IMR-90 (cell line): ENCODE results near the gene THADA. TPM values are rescaled to one million over a fixed set of nuclear protein-coding genes. Genes with fewer than 3 reads are reported as not detected.

Source experiments
- ATAC-seq: fragments of 200-7000 bp; cut with Tn5 transposase; 2 replicates; pipeline ENCODE4 v1.9.1; 2020; ENCODE audit warnings: low read depth, mild to moderate bottlenecking, moderate library complexity
- BruUV-seq: library from RNA; stranded (reverse); fragments of 400-500 nt; replicated peaks from 2 replicates; lab custom pipeline; 2021; lab: Mats Ljungman, UMichigan
- CTCF ChIA-PET: fragments of 300-600 bp; formaldehyde crosslinking; extraction: SDS; loops from one replicate; lab custom pipeline; 2021; ENCODE audit warnings: antibody characterized with exemption; lab: Yijun Ruan, JAX
- POLR2A ChIA-PET: fragments of 300-600 bp; sonication (Branson Sonifier 250); formaldehyde crosslinking; loops from one replicate; lab custom pipeline; 2022; ENCODE audit warnings: antibody characterized with exemption; ENCODE audit not compliant: unreplicated experiment; lab: Charles Lee
- DNase-seq: peaks from one replicate; pipeline ENCODE4 v3.0.0; 2013
- H2AFZ ChIP-seq: replicated peaks from 2 replicates; pipeline ENCODE3; 2013; ENCODE audit warnings: low read length, mild to moderate bottlenecking; ENCODE audit not compliant: poor library complexity
- H2AK5ac ChIP-seq: 2 replicates; pipeline ENCODE4 v1.6.1; 2013; ENCODE audit warnings: low read depth, low read length, inconsistent platforms
- H2AK9ac ChIP-seq: replicated peaks from 2 replicates; pipeline ENCODE3; 2013; ENCODE audit warnings: mild to moderate bottlenecking, low read depth, low read length, moderate library complexity; ENCODE audit not compliant: poor library complexity
- H2BK120ac ChIP-seq: 2 replicates; pipeline ENCODE4 v1.6.1; 2013; ENCODE audit warnings: low read depth, low read length, inconsistent platforms
- H2BK15ac ChIP-seq: 3 replicates; pipeline ENCODE4 v1.6.1; 2013; ENCODE audit warnings: low read depth, low read length, inconsistent platforms
- H2BK20ac ChIP-seq: 2 replicates; pipeline ENCODE4 v1.6.1; 2013; ENCODE audit warnings: low read depth, mild to moderate bottlenecking, inconsistent platforms, low read length, moderate library complexity
- H2BK5ac ChIP-seq: 2 replicates; pipeline ENCODE4 v1.6.1; 2013; ENCODE audit warnings: mild to moderate bottlenecking, low read depth, low read length, inconsistent platforms; ENCODE audit not compliant: poor library complexity, severe bottlenecking
- H3K14ac ChIP-seq: replicated peaks from 2 replicates; pipeline ENCODE4 v1.6.1; 2013; ENCODE audit warnings: low read depth, low read length, inconsistent platforms
- H3K18ac ChIP-seq: 2 replicates; pipeline ENCODE4 v1.6.1; 2013; ENCODE audit warnings: low read depth, low read length, control low read depth
- H3K23ac ChIP-seq: 2 replicates; pipeline ENCODE4 v1.6.1; 2013; ENCODE audit warnings: low read depth, low read length, inconsistent platforms
- H3K27ac ChIP-seq: 2 replicates; pipeline ENCODE4 v1.5.1; 2013; ENCODE audit warnings: mild to moderate bottlenecking, control low read depth, low read length; ENCODE audit not compliant: insufficient read depth
- H3K27me3 ChIP-seq: 2 replicates; pipeline ENCODE4 v1.6.1; 2013; ENCODE audit warnings: low read length; ENCODE audit not compliant: control insufficient read depth, insufficient read depth
- H3K36me3 ChIP-seq: 2 replicates; pipeline ENCODE4 v1.6.1; 2013; ENCODE audit warnings: low read length, mixed read lengths; ENCODE audit not compliant: control insufficient read depth, insufficient read depth
- H3K4ac ChIP-seq: 2 replicates; pipeline ENCODE4 v1.6.1; 2013; ENCODE audit warnings: low read depth, low read length, inconsistent platforms
- H3K4me1 ChIP-seq: 2 replicates; pipeline ENCODE4 v1.6.1; 2013; ENCODE audit warnings: low read length, mixed read lengths; ENCODE audit not compliant: control insufficient read depth, insufficient read depth
- H3K4me2 ChIP-seq: 2 replicates; pipeline ENCODE4 v1.6.1; 2013; ENCODE audit warnings: low read depth, mild to moderate bottlenecking, control low read depth, low read length, moderate library complexity
- H3K4me3 ChIP-seq: 2 replicates; pipeline ENCODE4 v1.5.1; 2013; ENCODE audit warnings: low read depth, mild to moderate bottlenecking, control low read depth, low read length, moderate library complexity; ENCODE audit not compliant: insufficient read depth
- H3K56ac ChIP-seq: 2 replicates; pipeline ENCODE4 v1.6.1; 2013; ENCODE audit warnings: low read length, inconsistent platforms; ENCODE audit not compliant: insufficient read depth; ENCODE audit errors: extremely low read depth
- H3K79me1 ChIP-seq, 2 experiments: 2 replicates each; pipeline ENCODE4 v1.6.1; 2013; ENCODE audit warnings: low read length in 2 of 2, inconsistent platforms in 1 of 2, low read depth in 1 of 2
- H3K9ac ChIP-seq: 2 replicates; pipeline ENCODE4 v1.6.1; 2013; ENCODE audit warnings: low read depth, low read length, control low read depth
- H3K9me1 ChIP-seq: 2 replicates; pipeline ENCODE4 v1.6.1; 2013; ENCODE audit warnings: low read length, inconsistent platforms; ENCODE audit not compliant: insufficient read depth
- H3K9me3 ChIP-seq: 2 replicates; pipeline ENCODE4 v1.6.1; 2013; ENCODE audit warnings: low read length; ENCODE audit not compliant: control insufficient read depth, insufficient read depth
- H4K20me1 ChIP-seq: 2 replicates; pipeline ENCODE4 v1.6.1; 2013; ENCODE audit warnings: low read length, inconsistent platforms; ENCODE audit not compliant: insufficient read depth
- H4K5ac ChIP-seq: 2 replicates; pipeline ENCODE4 v1.6.1; 2013; ENCODE audit warnings: mild to moderate bottlenecking, low read depth, low read length, control low read depth
- H4K8ac ChIP-seq, 2 experiments: 2 replicates each; pipeline ENCODE4 v1.6.1; 2013; ENCODE audit warnings: low read depth in 2 of 2, low read length in 2 of 2, control low read depth in 1 of 2, inconsistent platforms in 1 of 2
- H4K91ac ChIP-seq: 2 replicates; pipeline ENCODE4 v1.6.1; 2013; ENCODE audit warnings: low read depth, low read length, inconsistent platforms; ENCODE audit not compliant: insufficient read depth
- CHD1 ChIP-seq: IDR thresholded peaks from 2 replicates; pipeline ENCODE4 v1.6.1; 2012; ENCODE audit warnings: low read depth, low read length, improper control_type of control experiment
- MAFK ChIP-seq: IDR thresholded peaks from 2 replicates; pipeline ENCODE4 v1.6.1; 2012; ENCODE audit warnings: low read depth, low read length, improper control_type of control experiment
- MAZ ChIP-seq: IDR thresholded peaks from 2 replicates; pipeline ENCODE4 v1.6.1; 2012; ENCODE audit warnings: low read depth, mild to moderate bottlenecking, low read length, improper control_type of control experiment, moderate library complexity, borderline replicate concordance
- MXI1 ChIP-seq: IDR thresholded peaks from 2 replicates; pipeline ENCODE4 v1.6.1; 2012; ENCODE audit warnings: low read depth, mild to moderate bottlenecking, low read length, moderate library complexity, borderline replicate concordance
- NFE2L2 ChIP-seq: fragments of 150-350 bp; IDR thresholded peaks from 2 replicates; pipeline ENCODE4 v1.6.1; 2016; ENCODE audit warnings: low read depth, mild to moderate bottlenecking, low read length
- POLR2A ChIP-seq: IDR thresholded peaks from 2 replicates; pipeline ENCODE4 v1.6.1; 2012; ENCODE audit warnings: mild to moderate bottlenecking, low read depth, low read length
- RAD21 ChIP-seq: IDR thresholded peaks from 2 replicates; pipeline ENCODE4 v1.6.1; 2012; ENCODE audit warnings: low read length, improper control_type of control experiment
- RCOR1 ChIP-seq: IDR thresholded peaks from 2 replicates; pipeline ENCODE4 v1.6.1; 2012; ENCODE audit warnings: mild to moderate bottlenecking, low read length, improper control_type of control experiment; ENCODE audit not compliant: insufficient replicate concordance
- WGBS, 2 experiments: methylation state at CpG; one replicate each; pipeline versions ENCODE4 v1.1.5 to v1.1.7; 2013; ENCODE audit warnings: missing lambda C conversion rate in 2 of 2; ENCODE audit not compliant: insufficient read length in 1 of 2; ENCODE audit errors: extremely low coverage in 2 of 2; 5-methylcytosine and 5-hydroxymethylcytosine counted together
- dilution Hi-C: fragments of 300-500 bp; cut with HindIII; formaldehyde crosslinking; loops from one replicate; pipeline ENCODE4 v1.14.3; 2018; ENCODE audit warnings: low sequenced_read_pairs; ENCODE audit not compliant: unreplicated experiment
- in situ Hi-C: fragments of 300-500 bp; cut with MboI; formaldehyde crosslinking; loops from 3 replicates; pipeline ENCODE4 v1.14.3; 2019; ENCODE audit warnings: low sequenced_read_pairs, inconsistent platforms, mixed read lengths
- intact Hi-C: fragments of 100-400 bp; cut with micrococcal nuclease; formaldehyde crosslinking; loops from 2 replicates; pipeline ENCODE4 v1.10.0; 2022
- polyA plus RNA-seq, 3 experiments: library from polyadenylated mRNA; depleted of rRNA; stranded (reverse); fragments of >200 nt; gene quantifications; 2 replicates each; pipeline ENCODE4 v1.2.3, GENCODE V29; 2012; ENCODE audit warnings: low replicate concordance in 1 of 3
- total RNA-seq: library from RNA; depleted of rRNA; stranded (reverse); fragments of >200 nt; gene quantifications from 2 replicates; pipeline ENCODE4 v1.2.3, GENCODE V29; 2012
- TF ChIP-seq, protein P1 (sequence below): conservative IDR thresholded peaks from 2 replicates; pipeline ENCODE4 v1.5.1; 2012; ENCODE audit warnings: mild to moderate bottlenecking, low read depth, low read length, improper control_type of control experiment
- TF ChIP-seq, protein P2 (sequence below): fragments of 150-350 bp; IDR thresholded peaks from 2 replicates; pipeline ENCODE4 v1.6.1; 2016; ENCODE audit warnings: low read depth, mild to moderate bottlenecking, low read length, moderate library complexity, borderline replicate concordance
- TF ChIP-seq, protein P3 (sequence below): fragments of 150-350 bp; IDR thresholded peaks from 2 replicates; pipeline ENCODE4 v1.6.1; 2017; ENCODE audit warnings: mild to moderate bottlenecking, antibody characterized with exemption, low read length, low read depth

Gene THADA
- total and polyA plus RNA-seq, 2 of the 4 experiments (the other 2 are of a cell fraction): 10.5 to 21.3 TPM

DNA sequence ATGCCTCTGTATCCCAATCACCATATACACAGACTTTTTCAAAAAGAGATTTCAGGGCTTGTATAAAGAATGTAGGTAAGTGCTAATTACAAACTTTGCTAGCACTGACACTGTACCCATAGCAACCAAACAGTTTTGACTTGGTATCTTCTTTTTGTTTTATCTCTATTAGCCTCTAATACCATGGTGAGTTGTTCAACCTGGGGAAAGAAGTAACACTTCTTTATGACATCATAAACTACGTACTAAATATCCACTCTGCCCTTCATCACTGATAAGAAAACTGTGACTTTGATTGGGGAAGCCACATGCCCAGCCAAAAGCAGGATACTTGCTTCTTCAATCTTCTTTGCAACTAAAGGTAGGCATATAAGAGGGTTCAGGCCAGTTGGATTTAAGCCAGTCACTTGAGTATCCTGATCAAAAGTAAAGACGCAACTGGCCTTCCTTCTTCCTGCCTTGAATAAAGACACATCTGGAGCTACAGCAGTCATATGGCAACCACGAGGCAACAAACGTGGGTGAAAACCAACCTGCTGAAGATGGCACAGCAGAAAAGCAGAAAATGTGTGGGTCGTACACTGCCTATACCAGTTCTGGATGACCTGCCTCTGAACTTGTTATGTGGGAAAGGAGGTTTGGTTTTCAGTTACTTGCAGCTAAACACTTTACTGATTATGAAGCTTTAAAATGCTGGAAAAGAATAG is 16.4 kb downstream of the THADA start:
- in situ Hi-C loops (no loop called here), intact Hi-C loops (no loop called here), dilution Hi-C loops (no loop called here)
- Histone ChIP-seq H3K4ac (no peak overlapping the region), H2AK5ac (no peak overlapping the region), H2AFZ (no peak overlapping the region), H3K4me3 (no peak overlapping the region), H2BK15ac (no peak overlapping the region), H3K4me1 (peaks cover 2% of the 10 kb centered on the region; the same call in 1 of the 2 replicates), H3K56ac (no peak overlapping the region), H2AK9ac (no peak overlapping the region), H3K79me1 (no peaks in the 10 kb centered on the region), H4K91ac (no peak overlapping the region), H3K4me2 (no peak overlapping the region), H2BK5ac (no peak overlapping the region), H3K36me3 (peaks cover 22% of the 10 kb centered on the region), H3K14ac (no peak overlapping the region), H3K27me3 (no peaks in the 10 kb centered on the region), H3K9me3 (no peaks in the 10 kb centered on the region), H3K27ac (no peak overlapping the region), H2BK20ac (no peak overlapping the region), H3K23ac (no peak overlapping the region), H3K9ac (no peak overlapping the region), H3K9me1 (no peaks in the 10 kb centered on the region), H4K5ac (no peak overlapping the region), H3K18ac (no peak overlapping the region), H4K20me1 (no peaks in the 10 kb centered on the region), H2BK120ac (no peak overlapping the region), H4K8ac (no peak overlapping the region)
- no peak for DNase-seq
- TF ChIP-seq, protein P1, sequence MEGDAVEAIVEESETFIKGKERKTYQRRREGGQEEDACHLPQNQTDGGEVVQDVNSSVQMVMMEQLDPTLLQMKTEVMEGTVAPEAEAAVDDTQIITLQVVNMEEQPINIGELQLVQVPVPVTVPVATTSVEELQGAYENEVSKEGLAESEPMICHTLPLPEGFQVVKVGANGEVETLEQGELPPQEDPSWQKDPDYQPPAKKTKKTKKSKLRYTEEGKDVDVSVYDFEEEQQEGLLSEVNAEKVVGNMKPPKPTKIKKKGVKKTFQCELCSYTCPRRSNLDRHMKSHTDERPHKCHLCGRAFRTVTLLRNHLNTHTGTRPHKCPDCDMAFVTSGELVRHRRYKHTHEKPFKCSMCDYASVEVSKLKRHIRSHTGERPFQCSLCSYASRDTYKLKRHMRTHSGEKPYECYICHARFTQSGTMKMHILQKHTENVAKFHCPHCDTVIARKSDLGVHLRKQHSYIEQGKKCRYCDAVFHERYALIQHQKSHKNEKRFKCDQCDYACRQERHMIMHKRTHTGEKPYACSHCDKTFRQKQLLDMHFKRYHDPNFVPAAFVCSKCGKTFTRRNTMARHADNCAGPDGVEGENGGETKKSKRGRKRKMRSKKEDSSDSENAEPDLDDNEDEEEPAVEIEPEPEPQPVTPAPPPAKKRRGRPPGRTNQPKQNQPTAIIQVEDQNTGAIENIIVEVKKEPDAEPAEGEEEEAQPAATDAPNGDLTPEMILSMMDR: no peak
- TF ChIP-seq MAFK (no peak), RAD21 (no peak), NFE2L2 (no peak), POLR2A (no peak), MAZ (no peak), RCOR1 (no peak), CHD1 (no peak), MXI1 (no peak)
- TF ChIP-seq, protein P2, sequence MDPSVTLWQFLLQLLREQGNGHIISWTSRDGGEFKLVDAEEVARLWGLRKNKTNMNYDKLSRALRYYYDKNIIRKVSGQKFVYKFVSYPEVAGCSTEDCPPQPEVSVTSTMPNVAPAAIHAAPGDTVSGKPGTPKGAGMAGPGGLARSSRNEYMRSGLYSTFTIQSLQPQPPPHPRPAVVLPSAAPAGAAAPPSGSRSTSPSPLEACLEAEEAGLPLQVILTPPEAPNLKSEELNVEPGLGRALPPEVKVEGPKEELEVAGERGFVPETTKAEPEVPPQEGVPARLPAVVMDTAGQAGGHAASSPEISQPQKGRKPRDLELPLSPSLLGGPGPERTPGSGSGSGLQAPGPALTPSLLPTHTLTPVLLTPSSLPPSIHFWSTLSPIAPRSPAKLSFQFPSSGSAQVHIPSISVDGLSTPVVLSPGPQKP: no peak
- TF ChIP-seq, protein P3, sequence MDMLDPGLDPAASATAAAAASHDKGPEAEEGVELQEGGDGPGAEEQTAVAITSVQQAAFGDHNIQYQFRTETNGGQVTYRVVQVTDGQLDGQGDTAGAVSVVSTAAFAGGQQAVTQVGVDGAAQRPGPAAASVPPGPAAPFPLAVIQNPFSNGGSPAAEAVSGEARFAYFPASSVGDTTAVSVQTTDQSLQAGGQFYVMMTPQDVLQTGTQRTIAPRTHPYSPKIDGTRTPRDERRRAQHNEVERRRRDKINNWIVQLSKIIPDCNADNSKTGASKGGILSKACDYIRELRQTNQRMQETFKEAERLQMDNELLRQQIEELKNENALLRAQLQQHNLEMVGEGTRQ: no peak
- BruUV-seq: no TSS peak
- ChIA-PET POLR2A (interaction anchor here (0.6 kb wide), 2 partner anchors 16 to 142 kb away, joined by 4 to 11 read pairs; partner anchors contain the start of gene THADA), CTCF (interaction anchor here (0.7 kb wide), 1 partner anchor 415 kb away, joined by 6 read pairs; no protein-coding TSS in a partner anchor)
- 100% methylated on average over 1 of the region's 5 CpGs; no CpG with 5 or more reads in 1 of the 2 experiments for WGBS, 2 experiments
- ATAC-seq: no peak
